Lung (tissue), 12 donors: ENCODE results near the gene JTB. TPM values are rescaled to one million over a fixed set of nuclear protein-coding genes. Genes with fewer than 3 reads are reported as not detected.

ENCODE experiments used
- ATAC-seq: fragments of 200-7000 bp; cut with Tn5 transposase; one replicate; pipeline ENCODE4 v1.9.1; 2020; ENCODE audit warnings: moderate number of reproducible peaks; ENCODE audit not compliant: insufficient read depth, low FRiP score
- DNase-seq, 3 donors: peaks; one replicate each; pipeline ENCODE4 v3.0.0-alpha.2; 2013 to 2017
- H3K27ac ChIP-seq, 2 donors: one replicate each; pipeline ENCODE4 v1.5.1; 2013; ENCODE audit warnings: mild to moderate bottlenecking in 2 of 2, moderate library complexity in 2 of 2, control low read depth in 1 of 2, inconsistent platforms in 1 of 2, low read depth in 1 of 2, low read length in 1 of 2
- H3K27me3 ChIP-seq, 3 donors: one replicate each; pipeline ENCODE4 v1.5.1; 2013; ENCODE audit warnings: low read length in 2 of 3; ENCODE audit not compliant: control insufficient read depth in 3 of 3, insufficient read depth in 3 of 3
- H3K36me3 ChIP-seq, 4 donors: one replicate each; pipeline ENCODE4 v1.5.1; 2013; ENCODE audit warnings: low read length in 4 of 4, mild to moderate bottlenecking in 1 of 4, moderate library complexity in 1 of 4; ENCODE audit not compliant: control insufficient read depth in 4 of 4, insufficient read depth in 4 of 4
- H3K4me1 ChIP-seq, 5 donors: one replicate each; pipeline ENCODE4 v1.5.1; 2013; ENCODE audit warnings: low read length in 5 of 5, mild to moderate bottlenecking in 2 of 5, moderate library complexity in 1 of 5; ENCODE audit not compliant: control insufficient read depth in 5 of 5, insufficient read depth in 5 of 5
- H3K4me3 ChIP-seq: one replicate; pipeline ENCODE4 v1.5.1; 2013; ENCODE audit warnings: mild to moderate bottlenecking, control low read depth, moderate library complexity
- H3K9ac ChIP-seq, 2 donors: one replicate each; pipeline ENCODE4 v1.5.1; 2013; ENCODE audit warnings: low read length in 2 of 2, control low read depth in 1 of 2; ENCODE audit not compliant: insufficient read depth in 1 of 2
- H3K9me3 ChIP-seq, 4 donors: one replicate each; pipeline ENCODE4 v1.5.1; 2013; ENCODE audit warnings: low read length in 3 of 4, mild to moderate bottlenecking in 1 of 4, moderate library complexity in 1 of 4; ENCODE audit not compliant: control insufficient read depth in 4 of 4, insufficient read depth in 3 of 4
- WGBS, 2 donors: extraction: QIAGEN DNeasy Blood & Tissue Kit; methylation state at CpG; one replicate each; pipeline ENCODE4 v1.1.7; 2013; 5-methylcytosine and 5-hydroxymethylcytosine counted together
- polyA plus RNA-seq, 2 donors: library from polyadenylated mRNA; stranded (reverse); fragments of 200-250 nt; gene quantifications; one replicate each; pipeline ENCODE4 v1.2.1, GENCODE V29; 2013
- total RNA-seq, 2 donors: library from RNA; depleted of rRNA in 1 of 2; stranded (reverse); fragments of >200 nt in 1 of 2; gene quantifications; one replicate each; pipeline ENCODE4 v1.2.1, GENCODE V29; 2014 to 2021
- TF ChIP-seq, protein P1 (sequence below): IDR thresholded peaks from 2 replicates; pipeline ENCODE4 v1.5.1; 2012; ENCODE audit warnings: mild to moderate bottlenecking; ENCODE audit errors: control extremely low read depth, extremely low read depth
- donor health status: control.
- donor health status: control.
- donor health status: Bipolar disorder and iron deficiency.
- donor health status: healthy.
- donor health status: DM: yes; HTN: yes; CAD: no.

Gene JTB
- total and polyA plus RNA-seq, 4 donors, result 105 to 230 (median 176) TPM

GRCh38 chr1:153953859-153954365 is 23.6 kb downstream of the JTB start:
- no peaks in the 10 kb centered on the region for H3K9me3 ChIP-seq
- peaks cover 14 to 41% (median 31%) of the 10 kb centered on the region in 4 donors for H3K36me3 ChIP-seq
- no peaks in the 10 kb centered on the region for H3K27me3 ChIP-seq
- peaks cover 3 to 21% (median 9%) of the 10 kb centered on the region in 5 donors for H3K4me1 ChIP-seq
- H3K27ac ChIP-seq, result no peak overlapping the region
- no peak overlapping the region for H3K9ac ChIP-seq
- ATAC-seq, result no peak
- H3K4me3 ChIP-seq, result no peak overlapping the region
- TF ChIP-seq, protein P1, sequence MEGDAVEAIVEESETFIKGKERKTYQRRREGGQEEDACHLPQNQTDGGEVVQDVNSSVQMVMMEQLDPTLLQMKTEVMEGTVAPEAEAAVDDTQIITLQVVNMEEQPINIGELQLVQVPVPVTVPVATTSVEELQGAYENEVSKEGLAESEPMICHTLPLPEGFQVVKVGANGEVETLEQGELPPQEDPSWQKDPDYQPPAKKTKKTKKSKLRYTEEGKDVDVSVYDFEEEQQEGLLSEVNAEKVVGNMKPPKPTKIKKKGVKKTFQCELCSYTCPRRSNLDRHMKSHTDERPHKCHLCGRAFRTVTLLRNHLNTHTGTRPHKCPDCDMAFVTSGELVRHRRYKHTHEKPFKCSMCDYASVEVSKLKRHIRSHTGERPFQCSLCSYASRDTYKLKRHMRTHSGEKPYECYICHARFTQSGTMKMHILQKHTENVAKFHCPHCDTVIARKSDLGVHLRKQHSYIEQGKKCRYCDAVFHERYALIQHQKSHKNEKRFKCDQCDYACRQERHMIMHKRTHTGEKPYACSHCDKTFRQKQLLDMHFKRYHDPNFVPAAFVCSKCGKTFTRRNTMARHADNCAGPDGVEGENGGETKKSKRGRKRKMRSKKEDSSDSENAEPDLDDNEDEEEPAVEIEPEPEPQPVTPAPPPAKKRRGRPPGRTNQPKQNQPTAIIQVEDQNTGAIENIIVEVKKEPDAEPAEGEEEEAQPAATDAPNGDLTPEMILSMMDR, result no peak
- WGBS, 2 donors, result 81 to 86% methylated on average over 4 of the region's 4 CpGs
- no peak for DNase-seq

GRCh38 chr1:153951801-153952200 is 25.7 kb downstream of the JTB start:
- DNase-seq, result no peak
- WGBS, 2 donors, result 97 to 100% methylated on average over 2 of the region's 2 CpGs

DNA sequence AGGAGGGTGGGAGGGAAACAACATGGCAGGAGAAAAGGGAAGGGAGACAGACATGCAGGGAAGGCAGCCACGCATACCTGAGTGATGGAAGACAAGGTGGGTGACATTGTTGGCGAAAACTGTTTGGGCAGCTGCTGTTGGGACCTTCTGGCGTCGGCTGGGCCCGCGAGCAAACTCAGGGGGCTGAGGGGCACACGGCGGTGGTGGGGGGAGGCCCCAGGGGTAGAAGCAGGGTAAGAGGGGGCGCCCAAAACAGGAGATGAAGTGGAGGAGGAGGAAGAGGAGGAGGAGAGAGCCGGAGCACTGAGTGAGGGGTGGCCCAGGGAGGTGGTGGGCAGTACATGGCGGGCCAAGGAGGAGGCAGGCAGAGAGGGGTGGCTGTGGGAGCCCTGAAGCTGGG is 26.3 kb downstream of the JTB start:
- 94 to 96% methylated on average over 11 of the region's 11 CpGs for WGBS, 2 donors
- peaks cover 0 to 7% (median 4%) of the 10 kb centered on the region in 5 donors for H3K4me1 ChIP-seq
- no peaks in the 10 kb centered on the region for H3K9me3 ChIP-seq
- no peak for DNase-seq
- H3K4me3 ChIP-seq, result no peak overlapping the region
- TF ChIP-seq, protein P1, result no peak
- no peak for ATAC-seq
- H3K9ac ChIP-seq, result no peak overlapping the region
- no peak overlapping the region for H3K27ac ChIP-seq
- H3K27me3 ChIP-seq, result no peaks in the 10 kb centered on the region
- H3K36me3 ChIP-seq, result peaks cover 14 to 51% (median 34%) of the 10 kb centered on the region in 4 donors

More at GRCh38 chr1:153951801-153952200, 25.7 kb downstream of the JTB start:
- Histone ChIP-seq H3K4me3 (no peak overlapping the region), H3K27ac (no peak overlapping the region), H3K4me1 (peaks cover 0 to 10% (median 6%) of the 10 kb centered on the region in 5 donors), H3K9ac (no peak overlapping the region), H3K36me3 (peaks cover 14 to 51% (median 34%) of the 10 kb centered on the region in 4 donors), H3K9me3 (no peaks in the 10 kb centered on the region), H3K27me3 (no peaks in the 10 kb centered on the region)
- ATAC-seq, result no peak
- TF ChIP-seq, protein P1, result no peak
